ENCODE results near the gene LCE5A.

LCE5A gene

DNA sequence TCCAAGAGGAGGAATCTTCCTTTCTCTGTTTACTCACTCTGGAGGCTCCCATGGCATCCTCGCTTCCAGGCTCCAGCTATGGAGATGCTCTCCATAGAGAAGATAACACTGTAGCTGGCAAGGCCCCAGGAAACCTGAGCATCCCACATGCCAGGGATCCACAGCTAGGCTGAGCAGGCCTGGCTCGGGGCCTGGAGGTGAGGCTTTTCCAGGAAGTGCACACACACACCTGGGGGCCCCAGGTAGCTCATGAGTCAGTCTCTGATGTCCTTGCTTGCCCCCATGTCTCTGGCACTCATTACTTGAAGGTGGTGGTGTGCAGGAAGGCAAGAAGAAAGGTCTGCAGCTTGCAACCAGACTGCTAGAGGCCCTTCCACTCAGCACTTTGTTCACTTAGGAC lies 5.5 kb upstream of the LCE5A start:
- TF ChIP-seq, protein P1, sequence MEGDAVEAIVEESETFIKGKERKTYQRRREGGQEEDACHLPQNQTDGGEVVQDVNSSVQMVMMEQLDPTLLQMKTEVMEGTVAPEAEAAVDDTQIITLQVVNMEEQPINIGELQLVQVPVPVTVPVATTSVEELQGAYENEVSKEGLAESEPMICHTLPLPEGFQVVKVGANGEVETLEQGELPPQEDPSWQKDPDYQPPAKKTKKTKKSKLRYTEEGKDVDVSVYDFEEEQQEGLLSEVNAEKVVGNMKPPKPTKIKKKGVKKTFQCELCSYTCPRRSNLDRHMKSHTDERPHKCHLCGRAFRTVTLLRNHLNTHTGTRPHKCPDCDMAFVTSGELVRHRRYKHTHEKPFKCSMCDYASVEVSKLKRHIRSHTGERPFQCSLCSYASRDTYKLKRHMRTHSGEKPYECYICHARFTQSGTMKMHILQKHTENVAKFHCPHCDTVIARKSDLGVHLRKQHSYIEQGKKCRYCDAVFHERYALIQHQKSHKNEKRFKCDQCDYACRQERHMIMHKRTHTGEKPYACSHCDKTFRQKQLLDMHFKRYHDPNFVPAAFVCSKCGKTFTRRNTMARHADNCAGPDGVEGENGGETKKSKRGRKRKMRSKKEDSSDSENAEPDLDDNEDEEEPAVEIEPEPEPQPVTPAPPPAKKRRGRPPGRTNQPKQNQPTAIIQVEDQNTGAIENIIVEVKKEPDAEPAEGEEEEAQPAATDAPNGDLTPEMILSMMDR (conservative IDR thresholded peaks at IDR 0.05), result no peak
- H3K27ac ChIP-seq, result no peak overlapping the region

DNA sequence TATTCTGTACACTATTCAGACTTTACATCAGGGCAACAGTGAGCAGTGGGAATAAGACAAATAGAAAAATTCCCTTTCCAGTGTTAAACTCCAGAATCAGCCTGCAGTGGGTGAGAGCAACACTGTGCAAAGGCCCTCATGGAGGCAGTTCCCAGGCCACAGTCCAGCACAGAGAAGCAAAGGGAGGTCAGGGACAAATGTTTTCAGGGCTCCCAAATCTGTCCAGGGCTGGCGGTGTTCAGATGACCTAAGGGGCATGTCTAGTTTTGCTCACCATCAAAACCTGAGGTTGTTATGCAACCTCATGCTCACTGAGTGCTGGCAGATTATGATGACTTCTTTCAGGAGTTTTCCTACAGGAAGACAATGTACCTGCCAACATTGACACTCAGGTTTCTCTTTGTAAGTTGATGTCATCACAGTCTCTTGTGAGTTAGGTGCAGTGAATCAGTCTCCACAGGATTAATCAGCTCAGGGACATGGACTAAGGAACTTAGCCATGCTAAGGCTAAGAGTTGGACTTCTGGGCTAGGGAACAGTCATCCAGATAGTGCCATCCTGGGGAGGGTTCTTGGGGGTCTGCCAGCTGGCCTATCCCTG lies 3.6 kb upstream of the LCE5A start:
- TF ChIP-seq, protein P1 (conservative IDR thresholded peaks at IDR 0.05), result no peak
- H3K27ac ChIP-seq, result no peak overlapping the region

DNA sequence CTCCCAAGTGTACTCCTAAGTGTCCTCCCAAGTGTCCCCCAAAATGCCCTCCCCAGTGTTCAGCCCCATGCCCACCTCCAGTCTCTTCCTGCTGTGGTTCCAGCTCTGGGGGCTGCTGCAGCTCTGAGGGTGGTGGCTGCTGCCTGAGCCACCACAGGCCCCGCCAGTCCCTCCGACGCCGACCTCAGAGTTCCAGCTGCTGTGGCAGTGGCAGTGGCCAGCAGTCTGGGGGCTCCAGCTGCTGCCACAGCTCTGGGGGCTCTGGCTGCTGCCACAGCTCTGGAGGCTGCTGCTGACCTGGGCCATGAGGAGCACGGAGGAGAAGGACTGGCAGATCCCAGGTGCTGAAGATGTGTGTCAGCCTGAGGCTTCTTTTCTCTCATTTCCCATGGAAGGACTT lies 993 bp downstream of the LCE5A start:
- TF ChIP-seq, protein P1 (conservative IDR thresholded peaks at IDR 0.05), result no peak
- H3K27ac ChIP-seq, result no peak overlapping the region

DNA sequence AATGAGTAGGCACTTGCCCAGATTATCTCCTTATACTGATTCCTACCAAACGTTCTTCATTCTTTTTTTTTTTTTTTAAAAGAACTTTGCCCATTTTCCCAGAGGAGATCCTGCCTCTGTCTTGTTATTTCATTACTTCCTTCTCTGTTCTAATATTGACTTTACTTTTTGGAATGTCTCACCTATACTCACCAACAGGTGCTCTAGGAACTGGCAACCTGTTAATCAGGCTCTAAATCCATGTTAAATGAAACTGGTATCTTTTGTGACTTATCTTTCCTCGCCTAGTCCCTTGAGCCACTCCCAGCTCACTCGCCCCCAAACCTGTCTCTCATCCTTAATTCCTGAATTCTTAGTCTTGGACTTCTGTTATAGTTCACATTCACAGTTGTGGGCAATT lies 2.5 kb downstream of the LCE5A start:
- TF ChIP-seq, protein P1 (conservative IDR thresholded peaks at IDR 0.05), result no peak
- H3K27ac ChIP-seq, result no peak overlapping the region

DNA sequence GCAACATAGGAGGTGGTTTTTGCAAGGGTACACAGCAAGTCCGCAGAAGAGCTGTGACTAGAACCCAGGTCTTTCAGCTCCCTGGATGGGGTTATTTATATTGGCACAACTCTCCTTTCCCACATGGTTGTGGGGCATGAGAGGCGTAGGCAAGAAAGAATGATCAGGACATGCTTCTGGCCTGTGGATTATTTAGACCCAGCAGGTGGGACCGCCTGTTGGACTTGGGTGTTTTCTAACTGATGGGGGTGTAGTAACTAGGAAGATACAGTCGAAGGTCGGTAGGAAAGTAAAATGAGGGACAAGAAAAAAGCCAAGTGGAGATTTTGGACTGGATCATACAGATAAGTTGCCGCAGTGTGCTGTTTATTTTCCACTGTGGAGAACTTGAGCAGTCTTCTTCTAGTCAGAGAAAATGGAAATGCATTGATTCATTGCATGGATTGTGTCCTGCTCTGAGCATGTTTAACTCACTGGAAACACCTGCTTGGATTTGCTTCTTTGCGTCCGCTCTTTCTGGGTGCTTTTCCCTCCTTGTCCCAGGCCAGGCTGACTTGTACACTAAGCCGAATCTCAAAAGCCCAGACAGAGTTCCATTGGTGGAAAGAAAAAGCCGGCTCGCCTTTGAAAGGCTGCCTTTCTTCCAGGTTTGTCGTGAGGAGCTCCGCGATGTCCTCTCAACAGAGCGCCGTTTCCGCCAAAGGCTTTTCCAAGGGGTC lies 4.3 kb downstream of the LCE5A start:
- TF ChIP-seq, protein P1 (conservative IDR thresholded peaks at IDR 0.05), result no peak
- no peak overlapping the region for H3K27ac ChIP-seq

DNA sequence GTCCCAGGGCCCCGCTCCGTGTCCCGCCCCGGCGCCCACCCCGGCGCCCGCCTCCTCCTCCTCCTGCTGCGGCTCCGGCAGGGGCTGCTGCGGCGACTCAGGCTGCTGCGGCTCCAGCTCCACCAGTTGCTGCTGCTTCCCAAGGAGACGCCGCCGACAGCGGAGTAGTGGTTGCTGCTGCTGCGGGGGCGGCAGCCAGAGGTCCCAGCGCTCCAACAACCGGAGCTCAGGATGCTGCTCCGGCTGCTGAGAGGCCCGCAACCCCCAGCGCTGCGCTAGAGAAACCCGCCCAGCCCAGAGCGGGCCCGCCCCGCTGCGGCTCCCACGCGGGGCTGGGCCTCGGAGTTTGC lies 4.8 kb downstream of the LCE5A start:
- TF ChIP-seq, protein P1 (conservative IDR thresholded peaks at IDR 0.05), result no peak
- no peak overlapping the region for H3K27ac ChIP-seq

DNA sequence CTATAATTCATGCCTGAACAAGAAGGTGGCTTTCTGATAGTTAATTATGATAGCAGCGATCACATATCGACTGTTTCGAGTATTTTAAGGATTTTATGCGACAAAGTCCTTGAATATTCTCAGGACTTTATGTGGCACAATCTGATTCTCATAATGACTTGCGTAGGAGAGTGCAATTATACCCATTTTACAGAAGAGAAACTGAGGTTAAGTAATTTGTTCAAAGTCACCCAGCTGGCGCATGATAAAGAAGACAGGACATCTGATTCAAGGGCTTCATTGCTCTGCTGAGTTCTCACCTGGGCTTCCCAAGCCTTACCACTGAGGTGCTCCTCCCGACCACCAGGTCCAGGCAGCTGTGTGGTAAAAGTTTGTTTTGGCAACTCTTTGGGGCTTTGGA lies 5.5 kb downstream of the LCE5A start:
- no peak overlapping the region for H3K27ac ChIP-seq
- TF ChIP-seq, protein P1 (conservative IDR thresholded peaks at IDR 0.05), result no peak
